Pancreas (tissue), 10 donors: Measurements from ENCODE around the gene EMILIN3. TPM values are rescaled to one million over a fixed set of nuclear protein-coding genes. Genes with fewer than 3 reads are reported as not detected.

Source experiments
- ATAC-seq, 4 donors: fragments of 200-7000 bp; cut with Tn5 transposase; one replicate each; pipeline versions ENCODE4 v1.8.0 to v1.9.1; 2020; ENCODE audit warnings: mild to moderate bottlenecking in 4 of 4, moderate library complexity in 4 of 4
- DNase-seq, 6 donors: peaks; one replicate each; pipeline ENCODE4 v3.0.0-alpha.2; 2020
- FAIRE-seq: peaks from 2 replicates; lab custom pipeline; 2012; peaks lifted over from hg19 to GRCh38; lab: Jason Lieb, UNC
- H3K27ac ChIP-seq, 4 donors: fragments of 200-600 bp; sonication (generic); 1 replicate in 3 of 4; 2 replicates in 1 of 4; pipeline versions ENCODE4 v1.5.0 to v1.8.0; 2020
- H3K27me3 ChIP-seq, 4 donors: fragments of 200-600 bp; one replicate each; pipeline ENCODE4 v1.8.0; 2021
- H3K36me3 ChIP-seq, 3 donors: fragments of 200-600 bp; sonication (generic) in 1 of 3; one replicate each; pipeline versions ENCODE4 v1.5.0 to v1.8.0; 2020 to 2021
- H3K4me1 ChIP-seq, 3 donors: fragments of 200-600 bp; one replicate each; pipeline ENCODE4 v1.8.0; 2021
- H3K4me3 ChIP-seq, 4 donors: fragments of 200-600 bp; sonication (generic) in 2 of 4; one replicate each; pipeline versions ENCODE4 v1.5.0 to v1.8.0; 2020 to 2021
- H3K9me3 ChIP-seq, 4 donors: fragments of 200-600 bp; one replicate each; pipeline ENCODE4 v1.8.0; 2021
- WGBS, 2 donors: extraction: QIAGEN DNeasy Blood & Tissue Kit; methylation state at CpG; one replicate each; pipeline ENCODE4 v1.1.7; 2013; 5-methylcytosine and 5-hydroxymethylcytosine counted together
- intact Hi-C, 3 donors: fragments of 100-400 bp; cut with DNase I; formaldehyde crosslinking; loops; one replicate each; pipeline versions ENCODE4 v1.11.1 to v1.14.2; 2022
- polyA plus RNA-seq, 2 donors: library from polyadenylated mRNA; stranded (reverse); fragments of 200-250 nt; gene quantifications; one replicate each; pipeline ENCODE4 v1.2.3, GENCODE V29; 2013
- total RNA-seq, 6 donors: library from RNA; stranded (reverse); fragmentation: NEBNext Ultra II Directional in 4 of 6; extraction: Animal tissue kit (Norgen Biotek cat#: 25700) in 4 of 6; gene quantifications; one replicate each; pipeline versions ENCODE4 v1.2.1 to v1.2.4, GENCODE V29; 2021 to 2023
- TF ChIP-seq, protein P1 (sequence below), 4 donors: fragments of 200-600 bp; sonication (generic) in 3 of 4; IDR thresholded peaks; one replicate each; pipeline versions ENCODE4 v1.5.0 to v1.8.0; 2021; ENCODE audit warnings: antibody characterized with exemption in 4 of 4
- donor health status: healthy with polysubstance abuse.
- donor health status: DM: no; HTN: no; CAD: no; lungs with moderate emphysema.
- donor health status: DM: no; HTN: no; CAD: no.
- donor health status: control.
- donor health status: control.
- donor health status: Bipolar disorder and iron deficiency.
- donor health status: DM: yes; HTN: yes; CAD: no.
- donor health status: DM: no; HTN: no; CAD: no.
- donor health status: DM: no; HTN: no; CAD: no.
- donor health status: DM: yes; HTN: yes; CAD: no.

EMILIN3 gene
- total and polyA plus RNA-seq, 8 donors, result 0.04 to 0.33 (median 0.06) TPM; not detected in 3

DNA sequence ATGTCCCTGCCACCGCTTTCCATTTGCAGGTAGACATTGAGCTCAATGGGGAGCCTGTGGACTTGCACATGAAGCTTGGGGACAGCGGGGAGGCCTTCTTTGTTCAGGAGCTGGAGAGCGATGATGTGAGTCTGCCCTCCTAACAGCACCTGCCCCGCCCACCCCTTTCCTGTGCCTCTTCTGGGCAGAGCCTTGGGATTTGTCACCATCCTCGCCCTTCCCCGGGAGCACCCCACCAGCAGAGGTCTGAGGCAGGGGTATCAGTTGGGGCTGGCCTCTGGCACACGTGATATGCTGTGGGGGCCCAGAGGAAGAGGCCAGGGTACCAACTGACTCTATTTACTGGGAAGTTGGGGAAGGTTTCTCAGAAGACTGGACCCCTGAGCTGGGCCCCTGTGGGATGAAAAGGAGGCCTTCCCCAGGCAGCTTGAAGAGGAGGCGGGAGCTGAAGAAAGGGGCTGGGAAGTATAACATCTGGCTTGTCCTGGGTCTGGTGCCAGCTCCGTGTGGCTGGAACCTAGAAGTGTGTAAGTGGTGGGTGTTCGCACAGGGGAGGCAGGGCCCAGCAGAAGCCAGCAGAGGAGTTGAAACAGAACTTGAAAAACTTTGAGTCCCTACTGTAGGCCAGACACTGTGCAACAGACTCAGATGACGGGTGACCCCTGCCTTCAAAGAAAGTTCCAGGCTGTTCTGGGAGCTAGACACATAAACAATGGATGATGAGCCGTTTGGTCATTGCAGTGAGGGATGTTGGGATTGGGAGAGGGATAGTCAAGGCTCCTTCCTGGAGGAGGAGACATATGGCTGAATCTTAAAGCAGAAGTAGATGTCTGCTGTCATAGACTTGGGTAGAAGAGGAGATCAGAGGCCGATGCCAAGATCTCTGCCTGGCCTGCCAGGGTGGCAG, 18.8 kb downstream of the EMILIN3 start:
- H3K4me3 ChIP-seq, result no peak overlapping the region
- 76 to 78% methylated on average over 13 of the region's 13 CpGs for WGBS, 2 donors
- intact Hi-C loops, result loop anchor here in 1 of 3 donors (10.0 kb wide), 1 partner anchor 373 kb away; no protein-coding TSS in a partner anchor
- H3K4me1 ChIP-seq, result peaks cover 0 to 3% (median 0%) of the 10 kb centered on the region in 3 donors
- H3K27ac ChIP-seq, result no peak overlapping the region
- no peak for FAIRE-seq
- peak in 1 of 6 donors; percentile 37 for DNase-seq
- ATAC-seq, result peak in 3 of 4 donors; percentile 48 to 82 (median 56)
- H3K27me3 ChIP-seq, result no peaks in the 10 kb centered on the region
- peaks cover 0 to 13% (median 0%) of the 10 kb centered on the region in 3 donors for H3K36me3 ChIP-seq
- TF ChIP-seq, protein P1, sequence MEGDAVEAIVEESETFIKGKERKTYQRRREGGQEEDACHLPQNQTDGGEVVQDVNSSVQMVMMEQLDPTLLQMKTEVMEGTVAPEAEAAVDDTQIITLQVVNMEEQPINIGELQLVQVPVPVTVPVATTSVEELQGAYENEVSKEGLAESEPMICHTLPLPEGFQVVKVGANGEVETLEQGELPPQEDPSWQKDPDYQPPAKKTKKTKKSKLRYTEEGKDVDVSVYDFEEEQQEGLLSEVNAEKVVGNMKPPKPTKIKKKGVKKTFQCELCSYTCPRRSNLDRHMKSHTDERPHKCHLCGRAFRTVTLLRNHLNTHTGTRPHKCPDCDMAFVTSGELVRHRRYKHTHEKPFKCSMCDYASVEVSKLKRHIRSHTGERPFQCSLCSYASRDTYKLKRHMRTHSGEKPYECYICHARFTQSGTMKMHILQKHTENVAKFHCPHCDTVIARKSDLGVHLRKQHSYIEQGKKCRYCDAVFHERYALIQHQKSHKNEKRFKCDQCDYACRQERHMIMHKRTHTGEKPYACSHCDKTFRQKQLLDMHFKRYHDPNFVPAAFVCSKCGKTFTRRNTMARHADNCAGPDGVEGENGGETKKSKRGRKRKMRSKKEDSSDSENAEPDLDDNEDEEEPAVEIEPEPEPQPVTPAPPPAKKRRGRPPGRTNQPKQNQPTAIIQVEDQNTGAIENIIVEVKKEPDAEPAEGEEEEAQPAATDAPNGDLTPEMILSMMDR (IDR thresholded peaks at IDR 0.05), result no peak
- H3K9me3 ChIP-seq, result no peaks in the 10 kb centered on the region

DNA sequence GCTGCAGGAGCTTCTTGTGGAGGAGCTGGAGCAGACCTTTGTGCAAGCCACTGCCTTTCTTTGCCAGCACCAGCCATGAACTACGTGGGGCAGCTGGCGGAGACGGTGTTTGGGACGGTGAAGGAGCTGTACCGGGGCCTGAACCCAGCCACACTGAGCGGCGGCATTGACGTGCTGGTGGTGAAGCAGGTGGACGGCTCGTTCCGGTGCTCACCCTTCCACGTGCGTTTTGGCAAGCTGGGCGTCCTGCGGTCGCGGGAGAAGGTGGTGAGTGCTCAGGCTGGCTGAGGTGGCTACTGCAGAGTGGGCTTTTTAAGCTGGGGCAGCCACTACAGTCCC, 20.9 kb downstream of the EMILIN3 start:
- Histone ChIP-seq H3K27ac (no peak overlapping the region), H3K27me3 (no peaks in the 10 kb centered on the region), H3K9me3 (no peaks in the 10 kb centered on the region), H3K4me3 (no peak overlapping the region), H3K36me3 (peaks cover 0 to 7% (median 0%) of the 10 kb centered on the region in 3 donors), H3K4me1 (peaks cover 0 to 8% (median 0%) of the 10 kb centered on the region in 3 donors)
- ATAC-seq, result no peak
- no peak for DNase-seq
- FAIRE-seq, result no peak
- intact Hi-C loops, result loop anchor here in 1 of 3 donors (10.0 kb wide), 1 partner anchor 371 kb away; no protein-coding TSS in a partner anchor
- TF ChIP-seq, protein P1 (IDR thresholded peaks at IDR 0.05), result no peak
- WGBS, 2 donors, result 89 to 91% methylated on average over 17 of the region's 17 CpGs

DNA sequence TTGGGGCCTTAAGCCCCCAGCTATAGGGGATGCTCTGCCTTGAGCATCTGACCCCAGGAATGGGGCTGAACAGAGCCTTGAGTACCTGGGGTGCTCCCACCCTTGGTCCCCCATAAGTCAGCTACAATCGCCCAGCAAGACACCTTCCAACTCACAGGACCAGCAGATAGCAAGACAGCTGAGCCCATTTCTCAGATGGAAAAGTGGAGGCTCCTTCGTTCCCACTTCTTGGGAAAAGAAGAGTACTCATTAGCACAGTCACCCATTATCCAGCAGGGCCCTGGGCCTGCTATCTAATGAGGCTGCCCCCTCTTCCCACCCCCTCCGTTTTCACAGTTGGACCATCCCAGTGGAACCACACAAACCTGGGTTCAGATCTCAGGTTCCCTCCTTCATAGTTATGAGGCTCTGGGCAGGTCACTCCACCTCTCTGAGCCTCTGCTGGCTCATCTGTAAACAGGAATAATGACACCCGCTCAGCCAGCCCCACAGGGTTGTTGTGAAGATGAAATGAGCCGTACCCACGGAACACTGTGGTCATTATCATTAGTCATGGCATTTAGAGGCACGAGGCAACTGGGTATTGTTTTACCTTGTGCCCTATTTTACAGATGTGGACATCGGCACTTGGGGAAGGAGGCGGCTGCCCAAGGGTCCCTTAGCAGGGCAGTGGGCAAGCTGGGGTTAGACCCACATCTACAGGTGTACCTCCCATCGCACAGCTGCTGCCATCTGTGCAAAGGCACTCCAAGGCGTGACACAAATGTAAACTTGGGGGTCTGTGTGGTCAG, 21.5 kb downstream of the EMILIN3 start:
- Histone ChIP-seq H3K36me3 (peaks cover 0 to 4% (median 0%) of the 10 kb centered on the region in 3 donors), H3K4me1 (peaks cover 0 to 8% (median 0%) of the 10 kb centered on the region in 3 donors), H3K4me3 (no peak overlapping the region), H3K27me3 (no peaks in the 10 kb centered on the region), H3K27ac (no peak overlapping the region), H3K9me3 (no peaks in the 10 kb centered on the region)
- FAIRE-seq, result no peak
- TF ChIP-seq, protein P1 (IDR thresholded peaks at IDR 0.05), result no peak
- 87 to 89% methylated on average over 11 of the region's 11 CpGs for WGBS, 2 donors
- no peak for ATAC-seq
- intact Hi-C loops, result loop anchor here in 2 of 3 donors (5.0 to 10.0 kb wide), 2 partner anchors 173 to 370 kb away; no protein-coding TSS in a partner anchor
- DNase-seq, result no peak

DNA sequence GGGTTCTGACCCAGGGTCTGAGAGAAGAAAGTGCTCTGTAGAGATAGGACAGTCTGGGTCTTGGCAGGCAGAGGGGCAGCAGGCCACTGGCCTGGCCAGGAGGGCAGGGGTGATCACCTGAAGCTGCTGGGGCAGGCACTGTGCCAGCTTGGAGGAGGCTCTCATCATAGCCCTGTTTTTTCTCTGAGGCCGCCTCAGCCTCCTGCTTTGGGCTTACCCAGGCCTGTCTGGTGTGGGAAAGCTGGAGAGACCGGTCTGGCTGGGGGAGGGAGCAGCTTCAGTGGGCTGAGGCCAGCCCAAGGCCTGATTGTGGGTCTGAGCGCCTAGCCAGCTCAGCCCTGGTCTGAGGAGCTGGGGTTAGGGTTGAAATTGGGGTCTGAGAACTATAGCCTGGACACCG, 22.1 kb downstream of the EMILIN3 start:
- DNase-seq (peak in 1 of 6 donors; percentile 64), FAIRE-seq (no peak), ATAC-seq (no peak)
- WGBS, 2 donors, result 82 to 84% methylated on average over 4 of the region's 4 CpGs
- H3K4me1 ChIP-seq, result peaks cover 0 to 11% (median 0%) of the 10 kb centered on the region in 3 donors
- no peak overlapping the region for H3K27ac ChIP-seq
- no peak overlapping the region for H3K4me3 ChIP-seq
- TF ChIP-seq, protein P1 (IDR thresholded peaks at IDR 0.05), result no peak
- intact Hi-C loops, result loop anchor here in 2 of 3 donors (5.0 to 10.0 kb wide), 2 partner anchors 172 to 370 kb away; no protein-coding TSS in a partner anchor
- H3K9me3 ChIP-seq, result no peaks in the 10 kb centered on the region
- H3K27me3 ChIP-seq, result no peaks in the 10 kb centered on the region
- H3K36me3 ChIP-seq, result no peaks in the 10 kb centered on the region
